HG02759 (cell line): ENCODE data around the gene CCDC149.

Source experiments
- ATAC-seq: cut with Tn5 transposase; IDR thresholded peaks from one replicate; pipeline ENCODE4 v1.9.1; 2021; ENCODE audit warnings: mild to moderate bottlenecking, moderate library complexity; ENCODE audit not compliant: unreplicated experiment

CCDC149 gene

DNA sequence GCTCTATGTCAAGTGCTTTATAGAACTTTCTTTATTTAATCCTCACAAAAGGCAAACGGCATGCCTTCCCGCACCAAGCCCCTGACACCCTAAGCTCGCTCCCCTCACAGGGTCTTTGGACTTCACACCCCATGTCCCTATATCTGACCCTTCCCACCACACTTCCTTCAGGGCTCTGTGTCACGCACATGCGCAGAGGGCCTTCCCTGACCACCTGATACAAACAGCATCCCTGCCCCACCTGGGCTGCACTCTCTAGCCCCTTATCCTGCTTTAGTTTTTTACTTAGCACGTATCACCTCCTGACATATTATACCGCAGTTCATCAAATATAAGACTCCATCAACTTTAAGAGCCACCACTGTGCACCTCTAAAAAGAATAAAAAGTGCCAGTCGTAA is 67.7 kb downstream of the CCDC149 start:
- no peak for ATAC-seq

GRCh38 chr4:24843096-24843495 is 69.7 kb downstream of the CCDC149 start:
- no peak for ATAC-seq

DNA sequence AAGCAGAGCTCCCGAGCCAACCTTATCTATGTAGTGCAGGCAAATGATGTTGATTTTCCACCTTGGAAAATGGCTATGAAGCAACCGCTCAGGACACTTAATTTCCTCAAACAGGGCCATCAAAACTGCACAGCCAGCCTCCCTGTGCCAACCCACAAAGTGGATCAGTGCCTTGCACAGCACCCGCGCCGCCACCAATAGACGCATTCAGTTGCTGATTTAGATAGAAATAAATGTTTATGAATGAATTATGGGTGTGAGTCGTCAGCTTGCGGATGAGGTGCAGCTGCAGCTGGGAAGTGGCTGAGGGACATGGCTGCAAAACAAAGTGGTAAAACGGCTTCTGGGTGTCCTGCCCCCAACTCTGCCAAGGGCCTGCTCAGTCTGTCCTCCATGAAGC is 70.5 kb downstream of the CCDC149 start:
- ATAC-seq = no peak

DNA sequence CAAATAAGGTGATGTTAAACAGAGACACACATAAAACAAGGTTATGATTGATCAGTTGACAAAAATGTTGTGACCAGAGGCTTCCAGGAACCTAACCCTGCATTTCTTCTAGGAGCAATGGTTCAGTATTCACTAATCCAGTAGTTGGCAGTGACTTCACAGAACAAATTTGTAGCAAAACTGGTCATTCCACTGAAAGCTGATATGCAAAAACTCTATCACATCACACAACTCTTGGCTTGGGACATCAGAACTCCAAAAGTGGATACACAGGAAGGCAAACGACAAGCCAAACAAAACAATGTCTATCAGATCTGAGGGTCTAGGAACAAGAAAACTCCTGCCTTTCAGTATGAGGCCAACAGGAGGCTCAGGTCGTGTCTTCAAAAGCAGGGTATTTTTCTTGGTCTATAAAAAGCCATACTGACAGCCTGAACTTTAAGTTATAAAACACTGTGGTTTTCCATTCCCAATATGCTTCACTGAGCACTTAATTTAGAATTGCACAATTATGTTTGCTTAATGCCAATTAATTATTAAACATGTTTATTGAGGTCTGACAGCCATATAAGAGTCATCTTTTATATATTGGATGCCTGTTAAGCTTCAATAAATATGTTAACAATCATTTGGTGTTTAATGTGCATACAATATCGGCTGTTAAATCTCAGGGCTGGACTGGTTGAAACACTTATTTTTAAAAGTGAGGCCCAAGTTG is 71.9 kb downstream of the CCDC149 start:
- no peak for ATAC-seq

- no peak for ATAC-seq
Measured at GRCh38 chr4:24840362-24840761, 72.5 kb downstream of the CCDC149 start.

DNA sequence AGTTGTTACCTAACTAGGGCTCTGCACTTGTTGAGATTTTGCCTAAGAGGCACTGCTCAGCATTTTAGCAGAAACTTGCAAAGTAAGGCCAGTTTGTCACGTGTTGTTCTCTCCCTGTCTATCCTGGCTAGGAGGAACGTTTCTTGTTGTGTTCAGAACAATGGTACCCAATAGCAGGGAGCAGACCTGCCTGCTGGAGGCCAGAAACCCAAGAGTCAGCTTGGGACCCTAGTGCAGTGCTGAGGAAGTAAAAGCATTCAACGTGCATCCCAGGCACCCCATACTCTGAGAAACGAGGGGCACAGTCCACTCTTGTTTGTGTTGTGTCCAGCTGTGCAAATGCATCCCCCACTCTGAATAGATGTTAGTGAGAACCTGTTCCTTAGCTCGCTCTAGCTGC is 75.1 kb downstream of the CCDC149 start:
- no peak for ATAC-seq

DNA sequence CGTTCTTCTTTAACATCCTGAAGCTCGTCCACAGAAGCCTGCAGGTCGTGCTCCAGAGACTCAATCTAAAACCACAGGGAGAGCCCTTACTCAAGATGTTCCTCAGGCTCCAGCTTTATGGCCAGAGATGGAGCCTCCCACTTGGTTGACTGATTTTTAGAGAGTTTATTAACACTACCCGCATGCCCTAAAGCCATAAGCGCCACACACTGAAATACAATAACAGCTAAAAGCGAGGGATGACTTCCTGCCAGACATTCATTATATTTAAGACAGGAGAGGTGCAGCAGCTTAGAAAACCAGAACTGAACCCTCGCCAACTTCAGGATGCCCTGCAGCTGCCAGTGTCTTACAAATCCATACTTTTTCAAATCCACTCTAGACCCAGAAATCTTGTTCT is 75.5 kb downstream of the CCDC149 start:
- ATAC-seq = no peak

DNA sequence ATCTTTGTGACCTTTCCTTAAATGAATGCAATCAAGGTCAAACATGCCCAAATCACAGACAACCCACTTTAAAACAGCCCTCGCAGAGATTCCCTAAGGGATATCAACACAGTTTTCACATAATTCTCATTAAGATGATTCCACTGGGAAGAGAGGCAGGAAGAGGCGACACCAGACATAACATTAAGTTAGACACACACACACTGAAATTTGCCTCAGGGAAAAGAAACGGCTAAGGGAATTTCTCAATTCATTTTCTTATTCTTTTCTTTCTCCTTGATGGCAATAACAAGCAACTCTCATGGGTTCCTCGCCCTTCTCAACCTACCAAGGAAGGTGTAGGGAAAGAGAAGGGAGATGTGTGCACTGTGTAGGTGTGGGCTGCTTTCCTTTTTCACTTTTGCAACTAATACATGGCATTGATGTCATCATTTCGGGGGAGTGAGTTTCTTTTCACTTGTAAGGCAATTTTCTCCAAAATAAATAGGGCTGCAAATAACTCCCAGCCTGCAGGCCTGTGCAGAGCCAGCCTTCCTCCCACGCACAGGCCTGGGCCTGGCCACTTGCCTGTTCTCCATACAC is 76.1 kb downstream of the CCDC149 start:
- ATAC-seq = no peak

DNA sequence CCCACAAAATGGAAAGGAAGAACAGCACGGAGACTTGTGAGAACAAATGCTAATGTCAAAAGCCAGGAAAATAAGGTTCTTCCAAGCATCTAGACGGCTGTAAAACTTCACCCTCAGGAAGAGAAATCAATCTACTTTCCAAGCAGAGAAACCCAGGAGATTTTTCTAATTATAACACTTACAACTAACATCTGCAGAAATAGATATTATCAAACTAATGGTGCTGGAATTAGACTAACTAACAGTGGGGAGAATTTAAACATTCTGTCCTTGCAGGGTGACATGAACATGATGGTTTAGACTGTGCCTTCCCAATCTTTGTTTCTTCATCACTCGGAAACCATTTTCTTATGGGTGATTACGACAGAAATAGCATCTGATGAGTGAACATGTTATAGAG is 77.1 kb downstream of the CCDC149 start:
- ATAC-seq = no peak

- ATAC-seq = no peak
Measured at GRCh38 chr4:24831637-24832036, 81.2 kb downstream of the CCDC149 start.

DNA sequence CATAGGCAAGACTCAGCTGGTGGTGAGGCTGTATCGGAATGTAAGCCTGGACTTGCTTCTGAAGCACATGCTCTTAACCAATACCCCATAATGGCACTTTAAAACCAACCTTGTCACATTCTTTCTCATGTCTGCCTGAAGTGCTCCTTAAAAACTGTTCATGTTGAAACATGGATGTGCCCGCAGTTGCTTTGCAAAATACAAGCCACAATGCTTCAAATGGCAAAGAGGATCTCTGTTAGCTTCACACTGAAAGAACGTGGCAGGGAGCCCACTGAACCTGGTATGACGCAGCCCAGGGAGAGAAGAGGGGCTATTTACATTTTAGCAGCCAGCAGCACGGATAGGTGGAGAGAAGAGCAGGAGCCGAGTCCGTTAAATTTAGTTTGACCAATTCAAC is 88.1 kb downstream of the CCDC149 start:
- no peak for ATAC-seq

- no peak for ATAC-seq
Measured at GRCh38 chr4:24820541-24820940, 92.3 kb downstream of the CCDC149 start.

DNA sequence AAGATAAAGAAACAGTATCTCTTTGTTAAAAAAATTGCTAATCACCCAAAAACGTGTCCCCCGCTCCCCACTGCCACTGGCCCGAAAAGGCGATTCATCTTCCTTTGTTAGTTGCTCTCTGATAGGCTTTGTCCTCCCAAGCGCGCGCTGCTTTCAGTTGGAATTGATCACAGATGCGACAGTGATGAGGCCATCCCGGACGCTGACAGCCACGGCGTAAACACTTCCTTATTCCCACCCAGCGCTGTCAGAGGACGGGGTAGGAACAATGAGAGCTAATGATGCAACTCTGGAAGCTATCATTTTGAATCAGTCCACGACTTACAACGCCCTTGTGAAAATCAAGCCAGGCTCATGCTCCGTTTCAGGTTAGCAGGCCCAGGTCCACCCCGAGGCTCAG is 96.0 kb downstream of the CCDC149 start:
- ATAC-seq = no peak

- ATAC-seq = no peak
Measured at GRCh38 chr4:24813732-24814131, 99.1 kb downstream of the CCDC149 start.

GRCh38 chr4:24810871-24811631 is 101.8 kb downstream of the CCDC149 start:
- ATAC-seq = no peak

- ATAC-seq = no peak
Measured at GRCh38 chr4:24809815-24810405, 102.9 kb downstream of the CCDC149 start.

GRCh38 chr4:24809376-24809775 is 103.5 kb downstream of the CCDC149 start:
- ATAC-seq = no peak

GRCh38 chr4:24808955-24809354 is 103.9 kb downstream of the CCDC149 start:
- no peak for ATAC-seq

GRCh38 chr4:24808261-24808660 is 104.6 kb downstream of the CCDC149 start:
- no peak for ATAC-seq

- no peak for ATAC-seq
Measured at GRCh38 chr4:24807611-24808010, 105.2 kb downstream of the CCDC149 start.

GRCh38 chr4:24806206-24806990 is 106.4 kb downstream of the CCDC149 start:
- ATAC-seq = no peak
